ENCODE data around the gene NLRP7.
"Not testable (repeated sequence)": the region's sequence is repeated elsewhere in the genome, so short reads cannot be mapped to it uniquely, and the experiment has no call there.

GRCh38 chr19:54907899-54908298 lies 39.4 kb downstream of the NLRP7 start:
- TF ChIP-seq CTCF, EP300 (IDR thresholded peaks at IDR 0.05): not testable (repeated sequence)
